ENCODE data around the gene TMEM191C.
"Not testable (repeated sequence)": the region's sequence is repeated elsewhere in the genome, so short reads cannot be mapped to it uniquely, and the experiment has no call there.

DNA sequence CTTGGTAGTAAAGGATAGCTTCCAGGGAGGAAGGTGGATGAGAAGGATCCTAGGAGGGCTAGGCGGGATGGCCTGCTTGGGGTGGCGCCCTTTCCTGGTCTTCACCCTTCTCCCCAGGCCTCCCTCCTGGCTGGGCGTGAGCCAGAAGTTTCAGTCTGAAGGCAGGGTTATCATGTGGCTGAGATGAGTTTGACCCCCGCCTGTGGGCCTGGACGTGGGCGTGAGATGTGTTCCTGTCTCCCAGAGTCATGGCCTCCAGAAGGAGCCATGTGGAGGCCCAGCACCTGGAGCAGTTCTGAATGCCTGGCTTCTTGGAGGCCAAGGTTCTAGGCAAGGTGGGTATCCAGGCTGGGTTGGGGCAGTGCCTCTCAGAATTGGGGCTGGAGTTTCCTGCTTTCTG, 29.2 kb upstream of the TMEM191C start:
- TF ChIP-seq, protein P1, sequence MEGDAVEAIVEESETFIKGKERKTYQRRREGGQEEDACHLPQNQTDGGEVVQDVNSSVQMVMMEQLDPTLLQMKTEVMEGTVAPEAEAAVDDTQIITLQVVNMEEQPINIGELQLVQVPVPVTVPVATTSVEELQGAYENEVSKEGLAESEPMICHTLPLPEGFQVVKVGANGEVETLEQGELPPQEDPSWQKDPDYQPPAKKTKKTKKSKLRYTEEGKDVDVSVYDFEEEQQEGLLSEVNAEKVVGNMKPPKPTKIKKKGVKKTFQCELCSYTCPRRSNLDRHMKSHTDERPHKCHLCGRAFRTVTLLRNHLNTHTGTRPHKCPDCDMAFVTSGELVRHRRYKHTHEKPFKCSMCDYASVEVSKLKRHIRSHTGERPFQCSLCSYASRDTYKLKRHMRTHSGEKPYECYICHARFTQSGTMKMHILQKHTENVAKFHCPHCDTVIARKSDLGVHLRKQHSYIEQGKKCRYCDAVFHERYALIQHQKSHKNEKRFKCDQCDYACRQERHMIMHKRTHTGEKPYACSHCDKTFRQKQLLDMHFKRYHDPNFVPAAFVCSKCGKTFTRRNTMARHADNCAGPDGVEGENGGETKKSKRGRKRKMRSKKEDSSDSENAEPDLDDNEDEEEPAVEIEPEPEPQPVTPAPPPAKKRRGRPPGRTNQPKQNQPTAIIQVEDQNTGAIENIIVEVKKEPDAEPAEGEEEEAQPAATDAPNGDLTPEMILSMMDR (IDR thresholded peaks at IDR 0.05): not testable (repeated sequence)
- not testable (repeated sequence) for TF ChIP-seq POLR2AphosphoS5 (IDR thresholded peaks at IDR 0.05)
